HG02759 (cell line): ENCODE data around the gene PTPN4.
A peak's percentile ranks its signal among the peaks of the same experiment; 100 is the strongest.

Experiments
- ATAC-seq: cut with Tn5 transposase; IDR thresholded peaks from one replicate; pipeline ENCODE4 v1.9.1; 2021; ENCODE audit warnings: mild to moderate bottlenecking, moderate library complexity; ENCODE audit not compliant: unreplicated experiment

The PTPN4 gene

DNA sequence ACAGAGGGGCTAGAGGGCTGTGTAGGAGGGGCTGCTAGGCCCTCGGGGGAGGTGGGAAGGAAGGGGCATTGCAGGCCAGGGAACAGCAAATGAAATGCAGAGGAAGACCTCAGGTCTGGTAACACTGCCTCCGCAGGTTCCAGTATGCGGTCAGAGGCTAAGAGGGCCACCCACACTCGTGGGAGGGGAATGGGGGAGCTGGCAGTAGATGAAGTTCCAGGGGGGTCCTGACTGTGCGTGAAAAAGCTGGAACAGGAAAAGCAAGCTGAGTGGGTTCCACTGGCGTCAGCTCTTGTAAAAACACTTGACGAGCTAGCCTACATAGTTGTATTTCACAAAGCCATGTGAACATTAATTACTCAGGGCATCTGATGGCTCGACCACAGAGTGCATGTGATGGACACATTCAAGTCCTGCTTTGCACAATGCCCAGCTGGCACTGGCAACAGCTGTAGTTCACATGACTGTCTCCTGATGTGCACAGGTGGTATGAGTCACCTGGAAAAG is 29.0 kb upstream of the PTPN4 start:
- no peak for ATAC-seq

DNA sequence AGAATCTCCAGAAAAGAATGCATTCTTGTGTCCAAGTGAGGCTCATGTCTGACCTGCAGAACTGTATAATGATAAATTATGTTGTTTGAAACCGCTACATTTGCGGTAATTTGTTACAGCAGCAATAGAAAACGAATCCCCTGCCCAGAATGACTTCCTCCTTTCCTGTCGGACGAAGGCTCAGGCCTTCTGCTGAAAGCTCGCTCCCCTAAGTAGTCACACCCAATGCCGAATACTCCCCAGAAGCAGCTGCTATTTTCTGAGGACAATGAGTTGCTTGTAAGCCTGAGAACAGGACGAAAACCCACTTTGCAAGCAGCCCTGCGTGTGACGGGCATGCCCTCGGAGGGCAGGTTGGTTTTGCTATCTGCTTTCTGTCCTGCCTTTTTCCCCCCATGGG is 27.7 kb upstream of the PTPN4 start:
- no peak for ATAC-seq

GRCh38 chr2:119732601-119733164 is 27.0 kb upstream of the PTPN4 start:
- no peak for ATAC-seq

GRCh38 chr2:119734047-119734446 is 25.7 kb upstream of the PTPN4 start:
- no peak for ATAC-seq

- ATAC-seq, result no peak
These were observed 24.2 kb upstream of the PTPN4 start for GRCh38 chr2:119735565-119735964.

DNA sequence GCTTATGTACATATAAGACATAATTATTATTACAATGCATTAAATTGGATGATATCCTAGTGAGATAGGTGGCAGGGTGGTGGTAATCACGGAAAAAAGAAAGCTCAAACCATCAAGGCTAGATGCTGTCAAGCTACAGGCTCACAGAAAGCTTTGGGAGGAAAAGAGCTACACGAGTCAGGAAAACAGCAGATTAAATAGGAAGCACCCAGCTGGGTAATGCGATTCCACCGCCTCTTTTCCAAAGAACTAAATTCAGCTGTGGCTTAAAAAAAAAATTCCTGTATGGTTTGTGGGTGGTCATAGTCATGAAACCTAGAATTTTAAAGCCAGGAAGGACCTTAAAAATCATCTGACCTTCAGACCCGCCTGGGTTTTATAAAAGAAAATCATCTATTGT is 23.7 kb upstream of the PTPN4 start:
- ATAC-seq, result no peak

- no peak for ATAC-seq
These were observed 20.0 kb upstream of the PTPN4 start for GRCh38 chr2:119739580-119740255.

DNA sequence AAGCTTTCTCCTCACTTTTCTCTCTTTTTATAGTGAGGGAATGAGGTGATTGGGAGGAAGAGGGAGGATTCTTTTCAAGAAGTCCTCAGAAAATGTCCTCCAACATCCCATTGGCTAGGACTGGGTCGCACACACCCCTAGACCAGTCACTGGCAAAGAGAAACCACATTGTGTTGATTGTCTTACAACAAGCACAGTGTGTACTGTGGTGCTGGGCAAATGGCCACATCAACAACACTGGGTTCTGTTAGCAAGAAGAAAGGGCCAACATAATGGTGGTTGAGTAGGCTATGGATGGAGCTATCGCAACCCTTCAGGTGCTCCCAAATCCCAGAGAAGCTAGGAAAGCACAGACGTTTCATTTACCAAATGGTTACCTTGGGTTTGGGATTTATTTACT is 18.7 kb upstream of the PTPN4 start:
- ATAC-seq, result no peak

GRCh38 chr2:119741868-119742267 is 17.9 kb upstream of the PTPN4 start:
- ATAC-seq, result no peak

DNA sequence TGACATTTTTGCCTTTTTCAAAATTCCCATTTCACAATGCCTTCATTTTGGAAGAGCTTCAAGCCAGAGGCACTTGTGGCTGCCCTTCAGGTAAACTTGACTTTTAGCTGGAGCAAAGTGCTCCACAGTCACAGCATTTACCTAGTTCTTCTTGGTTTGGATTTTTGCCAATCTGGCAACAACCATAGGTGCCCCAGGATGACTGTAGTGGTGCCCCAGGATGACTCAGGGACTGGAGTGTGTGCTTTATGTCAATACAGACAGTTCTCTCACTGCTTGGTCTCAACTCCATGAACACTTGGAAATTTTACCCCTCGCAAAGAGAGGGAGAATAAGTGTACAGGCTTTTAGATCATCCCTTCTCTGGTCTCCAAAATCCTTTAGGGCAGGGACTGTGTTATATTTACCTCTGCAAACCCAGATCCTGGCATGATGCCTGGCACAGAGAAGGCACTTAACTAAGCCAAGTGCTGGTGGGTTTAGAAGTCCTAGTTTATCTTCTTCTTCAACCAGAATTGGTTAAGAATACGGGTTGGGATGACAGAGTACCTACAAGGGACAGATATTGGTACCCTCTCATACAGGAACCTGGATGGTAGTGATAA is 15.3 kb upstream of the PTPN4 start:
- no peak for ATAC-seq

DNA sequence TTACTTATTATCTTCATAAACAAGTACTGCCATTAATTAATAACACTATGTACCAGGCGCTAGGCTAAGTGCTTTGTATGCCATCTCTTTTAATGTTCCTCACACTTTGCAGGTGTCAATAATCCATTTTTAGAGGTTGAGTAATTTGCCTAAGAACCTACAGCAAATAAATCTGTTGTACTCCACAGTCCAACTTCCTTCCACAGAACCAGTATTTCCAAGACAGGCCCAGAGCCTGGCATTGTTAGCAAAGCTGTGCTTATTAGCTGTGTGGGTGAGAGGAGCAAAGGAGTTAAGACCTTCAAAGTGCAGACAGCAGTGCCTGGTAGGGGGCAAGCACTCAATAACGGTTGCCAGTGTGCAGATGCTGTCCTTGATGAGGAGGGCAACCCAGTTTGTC is 14.2 kb upstream of the PTPN4 start:
- no peak for ATAC-seq

GRCh38 chr2:119746836-119747686 is 12.7 kb upstream of the PTPN4 start:
- ATAC-seq, result no peak

DNA sequence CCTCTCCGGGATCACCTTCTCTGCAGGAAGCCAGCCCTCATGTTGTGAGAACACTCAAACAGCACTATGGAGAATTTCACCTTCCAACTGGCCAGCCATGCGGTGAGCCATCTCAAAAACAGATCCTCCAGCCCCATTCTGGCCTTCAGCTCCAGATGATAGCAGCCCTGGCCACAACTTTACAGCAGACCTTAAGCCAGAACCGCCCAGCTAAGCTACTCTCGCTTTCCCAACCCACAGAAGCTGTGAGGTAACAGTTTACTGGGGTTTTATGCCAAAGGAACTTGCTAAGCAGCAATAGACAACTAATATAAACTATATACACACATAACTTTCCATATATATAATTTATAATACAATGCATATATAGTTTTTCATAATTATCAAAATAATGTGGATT is 11.6 kb upstream of the PTPN4 start:
- no peak for ATAC-seq

- no peak for ATAC-seq
These were observed 10.2 kb upstream of the PTPN4 start for GRCh38 chr2:119749477-119750012.

DNA sequence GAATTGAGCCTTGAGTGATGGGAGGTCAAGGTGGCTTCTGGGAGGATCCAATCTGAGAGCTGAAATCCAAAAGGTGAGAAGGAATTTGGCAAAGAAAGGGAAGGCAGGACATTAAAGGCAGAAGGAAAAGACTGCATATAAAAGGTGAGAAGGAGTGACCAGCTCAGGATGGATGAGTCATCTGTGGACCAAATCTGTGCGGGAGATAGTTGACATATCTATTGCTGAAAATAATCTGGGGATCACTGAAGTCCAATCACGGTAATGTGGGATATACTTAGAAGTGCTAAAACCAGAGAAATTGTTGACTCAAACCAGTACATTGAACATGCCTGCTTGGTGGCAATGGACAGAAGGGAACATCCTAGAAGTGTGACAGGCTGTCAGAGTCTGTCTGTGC is 8.0 kb upstream of the PTPN4 start:
- no peak for ATAC-seq

- peak; percentile 77 for ATAC-seq
These were observed 6.4 kb upstream of the PTPN4 start for GRCh38 chr2:119753041-119753929.

DNA sequence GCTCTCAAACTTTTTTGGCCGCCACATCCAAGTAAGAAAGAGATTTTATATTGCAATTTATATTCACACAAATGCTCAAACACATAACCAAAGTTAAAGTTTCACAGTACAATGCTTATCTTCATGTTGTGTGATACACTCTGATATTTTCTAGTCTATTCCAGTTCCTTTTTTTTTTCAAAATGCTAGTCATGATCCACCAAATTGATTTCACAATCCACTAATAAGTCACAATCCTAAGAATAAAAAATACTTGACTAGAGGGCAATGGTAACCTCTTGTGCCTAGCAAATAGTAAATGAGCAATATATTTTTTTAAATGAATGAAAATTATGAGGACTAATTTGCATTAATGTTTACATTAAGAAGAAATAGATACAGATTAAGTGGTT is 5.8 kb upstream of the PTPN4 start:
- ATAC-seq, result no peak

GRCh38 chr2:119755906-119756305 is 3.8 kb upstream of the PTPN4 start:
- no peak for ATAC-seq

GRCh38 chr2:119756837-119757236 is 2.9 kb upstream of the PTPN4 start:
- no peak for ATAC-seq

GRCh38 chr2:119758881-119759450 is 756 bp upstream of the PTPN4 start:
- ATAC-seq, result no peak
